Pulmonary artery endothelial cell (primary cell): Measurements from ENCODE around the gene PRUNE2. TPM values are rescaled to one million over a fixed set of nuclear protein-coding genes. Genes with fewer than 3 reads are reported as not detected.

ENCODE experiments used
- DNase-seq: peaks from one replicate; pipeline ENCODE4 v3.0.0-alpha.2; 2011; ENCODE audit warnings: low read depth, low spot score
- total RNA-seq: library from RNA; depleted of rRNA; stranded (reverse); fragments of >200 nt; gene quantifications from 2 replicates; pipeline ENCODE4 v1.2.3, GENCODE V29; 2014

The PRUNE2 gene
- total RNA-seq, 1 donor from 2014 or later: 8.4 TPM

DNA sequence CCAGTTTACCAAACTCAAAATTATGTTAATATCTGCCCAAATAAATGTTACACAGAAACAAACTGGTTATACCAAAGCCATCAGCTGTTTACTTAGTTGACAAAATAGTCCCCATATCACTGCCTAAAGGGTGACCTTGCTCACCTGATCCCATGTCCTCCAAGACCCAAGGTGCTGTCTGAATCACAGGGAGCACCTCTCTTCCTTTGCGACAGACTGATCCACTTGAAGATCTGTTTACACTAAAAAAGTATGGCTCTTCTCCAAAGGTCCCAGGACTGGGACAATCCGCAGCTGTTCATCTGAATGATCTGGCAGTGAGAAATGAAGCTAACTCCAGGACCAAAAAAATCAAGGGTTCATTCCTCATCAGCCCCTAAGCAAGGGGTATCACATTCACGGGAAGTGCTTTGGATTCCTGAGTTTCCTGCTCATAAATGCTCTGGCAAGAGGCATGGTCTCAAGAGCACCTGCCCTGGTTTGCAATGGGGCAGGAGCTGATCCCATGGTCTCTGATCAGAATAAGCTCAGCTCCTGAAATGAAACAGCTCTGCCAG, 5.0 kb downstream of the PRUNE2 start:
- no peak for DNase-seq

DNA sequence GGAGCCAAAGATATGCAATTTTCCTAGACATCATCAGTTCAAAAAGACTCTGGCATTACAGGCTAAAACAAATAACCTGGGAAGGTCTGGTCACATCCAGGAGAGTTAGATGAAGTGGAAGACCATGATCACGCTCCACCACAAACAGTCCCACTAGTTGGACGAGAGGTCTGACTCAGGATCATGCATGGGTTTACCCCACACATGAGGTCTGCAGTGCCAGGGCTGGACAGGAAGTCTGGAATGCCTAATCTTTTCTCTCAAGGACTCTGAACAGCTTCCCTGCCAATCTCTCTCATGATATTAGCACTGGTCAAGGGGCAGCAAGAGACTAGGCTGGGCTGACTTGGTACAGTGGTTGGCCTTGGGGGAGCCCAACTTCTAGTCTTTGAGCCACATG, 7.1 kb downstream of the PRUNE2 start:
- no peak for DNase-seq

DNA sequence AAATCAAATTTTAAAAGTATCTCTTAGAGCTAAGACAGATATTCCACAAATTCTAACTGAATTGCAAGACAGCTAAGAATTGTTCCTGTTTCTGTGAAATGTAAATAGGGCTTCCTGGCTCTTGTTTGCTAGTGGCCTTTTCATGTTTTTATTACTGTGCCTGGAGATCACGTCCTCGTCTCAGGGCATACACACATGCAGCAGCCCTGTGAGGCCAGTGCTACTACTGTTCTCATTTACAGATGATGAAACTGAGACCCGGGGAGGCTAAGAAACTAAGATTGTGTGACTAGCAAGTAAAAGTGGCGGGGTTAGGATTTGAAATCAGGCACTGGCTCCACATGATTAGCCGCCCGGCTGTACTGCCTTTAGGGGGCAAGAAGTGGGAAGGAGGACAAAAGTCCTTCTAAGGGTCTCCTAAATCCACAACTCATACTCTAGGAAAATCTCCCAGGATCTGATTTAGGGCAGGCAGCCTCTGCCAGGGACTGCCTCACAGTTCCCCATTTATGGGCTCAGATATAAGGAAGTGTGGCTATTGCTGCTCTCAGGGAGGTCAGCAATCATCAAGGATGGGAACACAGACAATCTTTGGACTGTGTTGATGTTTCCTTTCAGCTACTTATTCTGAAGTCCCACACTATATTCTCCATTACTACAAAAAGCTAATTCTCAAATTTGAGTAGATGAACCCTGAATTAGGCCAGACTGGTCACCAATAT, 7.9 kb downstream of the PRUNE2 start:
- no peak for DNase-seq

DNA sequence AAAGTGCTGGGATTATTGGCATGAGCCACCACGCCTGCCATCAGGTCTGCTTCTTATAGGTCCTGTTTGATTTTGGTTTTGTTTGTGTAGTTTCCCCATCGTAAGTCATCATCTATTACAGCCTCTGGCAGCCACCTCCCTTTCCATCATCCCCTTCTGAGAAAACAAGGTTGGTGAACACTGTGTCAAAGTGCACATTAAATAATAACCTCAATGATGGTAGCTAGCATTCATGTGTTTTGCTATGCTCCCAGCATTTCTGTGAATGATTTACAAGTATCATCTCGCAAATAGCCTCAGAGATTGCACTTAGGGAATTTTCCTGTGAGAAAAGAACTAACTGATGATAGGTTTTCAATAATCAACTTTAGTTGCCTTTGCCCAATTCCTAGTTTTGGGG, 9.9 kb downstream of the PRUNE2 start:
- no peak for DNase-seq

DNA sequence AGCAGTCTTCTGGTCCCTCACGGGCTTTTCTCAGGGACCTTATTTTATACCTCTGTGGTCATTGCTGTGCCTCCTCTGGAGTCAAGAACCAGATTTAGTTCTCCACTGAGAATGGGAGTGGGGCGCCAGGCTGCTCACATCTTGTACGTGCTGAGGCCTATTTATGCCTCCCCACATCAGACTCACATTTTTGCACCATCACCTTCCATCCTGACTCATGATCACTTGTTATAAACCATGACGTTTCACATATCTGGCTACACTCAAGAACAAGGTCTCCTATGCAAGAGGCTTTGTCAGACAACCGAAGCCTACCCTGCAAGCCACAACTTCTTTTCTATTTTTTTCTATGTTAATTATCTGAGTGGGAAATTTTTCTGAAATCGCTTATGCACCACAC, 10.7 kb downstream of the PRUNE2 start:
- no peak for DNase-seq

DNA sequence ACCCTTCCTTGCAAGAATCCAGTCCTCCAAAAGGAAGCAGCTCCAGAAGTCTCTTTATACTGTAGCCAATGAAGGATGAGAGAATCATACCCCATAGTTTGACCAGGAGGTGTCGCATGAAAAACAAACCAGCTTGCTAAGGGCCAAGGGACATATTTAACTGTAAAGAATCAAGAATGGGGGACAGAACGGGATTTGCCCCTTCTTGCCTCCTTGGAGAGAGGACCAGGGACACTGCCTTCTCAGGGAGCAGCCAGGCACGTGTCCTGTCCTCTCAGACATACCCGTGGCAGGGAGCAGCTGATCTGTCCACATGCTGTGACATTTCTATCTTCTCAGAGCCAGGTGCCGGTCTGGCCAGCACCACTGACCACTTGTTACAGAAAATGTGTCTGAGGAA, 11.7 kb downstream of the PRUNE2 start:
- DNase-seq: no peak

DNA sequence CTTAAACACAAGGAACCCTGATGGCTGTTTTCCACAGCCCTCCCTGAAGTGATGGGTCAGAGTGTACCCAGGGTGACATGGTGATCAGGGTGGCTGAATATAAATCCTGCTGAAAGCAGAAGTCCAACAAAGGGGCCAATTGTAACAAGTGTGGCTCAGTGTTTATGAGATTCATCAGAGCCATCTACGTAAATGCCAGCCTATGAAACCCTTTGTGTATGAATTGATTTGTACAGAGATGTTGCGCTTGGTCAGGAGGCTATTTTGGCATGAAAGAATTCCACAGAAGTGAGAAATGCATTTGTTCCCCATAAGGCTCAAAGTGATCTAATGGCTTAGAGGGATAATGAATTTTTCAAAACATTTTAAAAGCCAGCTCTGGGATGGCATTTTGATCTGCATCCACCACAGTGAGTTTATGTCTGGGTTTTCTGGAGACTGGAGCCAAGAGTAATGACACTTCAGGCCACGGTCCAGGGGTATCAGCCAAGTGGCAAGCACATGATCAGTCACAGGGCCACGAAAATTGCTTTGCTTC, 12.4 kb downstream of the PRUNE2 start:
- DNase-seq: no peak

DNA sequence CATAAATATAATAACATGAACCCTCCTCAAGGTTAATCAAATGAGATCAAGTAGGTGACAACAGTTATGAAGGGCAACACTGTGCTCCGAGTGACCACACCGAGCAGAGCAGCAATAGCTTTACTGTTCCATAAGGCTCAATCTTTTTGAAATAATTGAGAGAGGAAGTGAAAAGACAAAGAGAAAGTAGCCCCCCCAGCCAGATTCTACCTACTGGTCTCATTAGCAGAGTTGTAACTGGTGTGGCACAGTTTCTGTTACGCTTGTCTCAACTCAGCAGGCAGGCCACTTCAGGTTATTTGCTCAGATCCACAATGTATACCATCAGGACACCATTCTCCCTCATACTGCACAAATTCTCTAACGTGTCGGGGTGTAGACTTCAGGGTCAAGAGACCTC, 14.0 kb downstream of the PRUNE2 start:
- DNase-seq: no peak

DNA sequence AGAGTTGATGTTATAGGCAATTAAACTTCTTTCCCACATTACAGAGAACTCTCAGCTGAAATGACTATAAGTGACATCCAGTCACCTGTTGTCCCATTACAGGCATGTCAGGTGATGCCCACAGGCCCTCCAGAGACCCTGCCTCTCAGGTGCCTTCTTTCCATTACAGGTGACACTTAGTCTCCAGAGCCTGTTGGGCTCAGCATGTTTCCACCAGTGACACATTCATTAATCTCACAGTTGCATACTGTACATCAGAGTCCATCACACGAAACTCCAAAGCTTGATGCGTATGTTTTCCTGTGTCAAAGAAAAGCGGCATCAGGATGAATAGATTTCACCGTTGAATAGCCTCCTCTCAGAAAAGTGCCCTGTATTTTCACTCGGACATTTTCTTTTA, 14.6 kb downstream of the PRUNE2 start:
- DNase-seq: no peak

DNA sequence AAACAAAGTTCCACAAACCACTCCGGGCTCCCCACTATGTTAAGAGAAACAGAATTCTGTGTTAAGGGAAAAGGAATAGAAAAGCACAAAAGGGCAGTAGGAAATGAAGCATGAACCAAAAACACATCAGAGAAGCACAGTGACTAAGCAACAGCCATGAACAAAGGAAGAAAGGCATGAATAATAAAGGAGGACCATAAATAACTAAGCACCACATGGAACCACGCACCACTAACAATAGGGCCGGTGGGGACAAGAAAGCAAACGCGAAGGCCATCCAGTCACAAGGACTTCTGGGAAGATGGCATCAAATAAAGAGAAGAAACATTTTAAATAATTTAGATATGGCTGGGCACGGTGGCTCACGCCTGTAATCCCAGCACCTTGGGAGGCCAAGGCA, 18.0 kb downstream of the PRUNE2 start:
- no peak for DNase-seq

DNA sequence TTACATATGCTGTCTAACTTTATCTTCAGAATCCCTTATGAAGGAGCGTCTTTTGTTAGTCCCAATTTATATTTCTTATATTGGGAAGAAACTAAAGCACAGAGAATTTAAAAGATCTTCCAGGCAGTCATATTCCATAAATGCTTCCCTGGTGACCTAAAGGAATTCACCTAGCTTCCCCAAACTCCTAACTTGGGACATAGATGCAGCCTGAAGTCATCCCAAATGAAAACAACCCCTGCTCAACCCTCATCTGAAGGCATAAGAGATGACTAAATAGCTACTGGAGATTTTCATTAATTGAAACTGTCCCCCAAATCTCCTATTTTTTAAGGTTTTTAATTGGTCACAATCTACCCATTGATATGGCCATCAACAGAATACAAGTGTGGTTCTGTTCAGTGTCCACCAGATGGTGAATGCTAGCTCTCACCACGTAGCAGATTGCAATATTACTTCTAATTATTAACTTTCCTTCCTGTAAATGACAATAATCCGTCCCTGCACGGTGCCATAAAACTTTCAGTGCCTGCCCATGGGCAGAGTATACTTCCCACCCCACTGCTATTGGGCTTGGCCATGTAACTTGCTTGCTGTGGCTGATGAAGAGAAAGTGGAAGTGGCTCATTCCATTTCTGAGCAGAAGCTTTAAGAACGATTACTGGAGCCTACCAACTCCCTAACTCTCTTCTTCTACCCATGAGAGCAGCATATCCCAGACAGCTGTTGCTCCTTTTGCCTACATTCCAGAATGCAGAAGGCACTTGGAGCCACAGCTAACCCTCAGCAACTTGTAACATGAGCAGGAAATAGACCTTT, 18.7 kb downstream of the PRUNE2 start:
- DNase-seq: no peak

DNA sequence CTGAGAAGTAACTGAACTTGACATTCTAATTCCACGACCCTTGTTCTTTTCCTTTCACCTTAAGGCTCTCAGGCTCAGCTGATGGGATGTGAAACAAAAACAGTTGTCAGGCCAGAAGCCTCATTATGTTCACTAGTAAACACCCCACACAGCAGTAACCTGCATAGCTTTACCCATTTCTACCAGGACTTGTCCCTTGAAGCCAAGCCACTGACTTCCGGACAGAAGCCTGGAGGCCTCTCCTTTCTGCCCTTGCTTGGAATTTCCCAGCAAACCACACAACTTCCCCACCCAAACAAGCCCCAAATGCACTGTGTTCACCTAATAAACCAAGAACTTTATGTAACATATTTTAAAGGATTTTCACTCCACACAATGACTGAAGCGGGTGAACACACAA, 19.6 kb downstream of the PRUNE2 start:
- DNase-seq: no peak

DNA sequence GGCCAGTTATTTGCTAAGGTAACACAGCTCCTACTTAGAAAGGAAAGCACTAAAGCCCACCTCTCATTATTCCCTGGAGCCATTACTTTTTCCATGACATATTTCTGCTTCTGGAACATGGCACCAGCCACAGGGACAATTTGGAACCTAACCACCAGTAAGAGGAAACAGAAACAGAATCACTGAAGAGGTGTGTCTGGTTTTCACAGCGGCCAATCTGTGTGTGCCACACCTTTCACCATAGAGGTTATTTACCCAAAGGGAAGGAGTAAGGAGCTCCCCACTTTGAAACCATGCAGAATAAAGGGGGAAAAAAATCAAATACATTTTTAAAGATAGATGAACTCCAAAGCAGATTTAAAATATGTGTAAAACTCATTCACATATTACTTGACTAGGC, 21.1 kb downstream of the PRUNE2 start:
- DNase-seq: no peak

DNA sequence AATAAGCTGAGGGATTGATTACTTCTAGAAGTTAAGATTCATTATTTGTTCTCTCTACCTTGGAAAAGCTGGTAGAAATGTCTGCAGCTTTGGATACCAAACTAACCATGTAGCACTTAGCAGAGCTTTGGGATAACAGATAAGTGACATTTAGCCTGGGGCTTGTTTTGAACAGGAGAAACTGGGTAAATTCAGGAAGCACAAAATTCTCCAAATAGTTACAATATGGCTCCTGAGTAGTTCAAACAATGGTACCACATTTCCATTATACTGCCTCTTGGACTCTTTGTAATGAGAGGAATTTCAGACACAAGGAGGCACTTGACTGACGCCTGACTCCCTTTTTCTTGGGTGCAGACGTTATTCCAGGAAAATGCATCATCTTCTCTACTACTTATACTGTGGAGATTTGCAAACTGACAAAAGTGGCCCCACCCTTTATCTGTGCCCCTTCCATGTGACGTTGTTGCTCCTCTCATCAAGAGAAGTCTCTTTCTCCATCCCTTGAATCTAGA, 22.5 kb downstream of the PRUNE2 start:
- no peak for DNase-seq

DNA sequence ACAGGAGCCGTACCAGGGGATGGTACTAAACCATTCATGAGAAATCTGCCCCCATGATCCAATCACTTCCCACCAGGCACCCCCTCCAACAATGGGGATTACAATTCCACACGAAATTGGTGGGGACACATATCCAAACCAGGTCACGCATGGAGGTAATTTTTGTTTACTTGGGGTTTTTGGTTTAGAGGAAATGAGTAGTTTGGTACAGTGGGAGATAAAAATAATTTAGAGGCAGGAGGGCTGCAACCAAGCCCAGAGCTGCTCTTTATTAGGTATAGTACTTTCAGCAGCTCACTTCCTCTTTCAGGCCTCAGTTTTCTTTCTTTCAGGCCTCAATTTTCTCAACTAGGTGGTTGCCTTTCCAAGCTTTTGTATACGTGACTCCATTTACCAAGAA, 23.2 kb downstream of the PRUNE2 start:
- no peak for DNase-seq

DNA sequence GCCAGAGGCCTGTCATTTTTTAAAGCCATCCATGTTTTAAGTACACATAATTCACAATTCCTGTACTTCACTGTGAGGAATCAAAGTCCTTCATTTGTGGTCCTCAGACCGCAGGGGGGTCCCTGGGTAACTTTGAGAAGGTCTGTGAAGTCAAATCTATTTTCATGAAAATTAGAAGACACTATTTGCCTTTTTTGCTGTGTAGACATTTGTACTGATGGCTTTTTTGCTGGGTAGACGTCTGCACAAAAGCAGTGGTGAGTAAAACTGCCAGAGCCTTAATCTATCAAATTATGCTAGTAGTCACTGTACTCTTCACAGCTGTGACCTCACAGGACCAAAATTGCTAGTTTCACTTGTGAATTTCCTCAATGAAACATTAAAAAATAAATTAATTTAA, 25.7 kb downstream of the PRUNE2 start:
- DNase-seq: no peak

DNA sequence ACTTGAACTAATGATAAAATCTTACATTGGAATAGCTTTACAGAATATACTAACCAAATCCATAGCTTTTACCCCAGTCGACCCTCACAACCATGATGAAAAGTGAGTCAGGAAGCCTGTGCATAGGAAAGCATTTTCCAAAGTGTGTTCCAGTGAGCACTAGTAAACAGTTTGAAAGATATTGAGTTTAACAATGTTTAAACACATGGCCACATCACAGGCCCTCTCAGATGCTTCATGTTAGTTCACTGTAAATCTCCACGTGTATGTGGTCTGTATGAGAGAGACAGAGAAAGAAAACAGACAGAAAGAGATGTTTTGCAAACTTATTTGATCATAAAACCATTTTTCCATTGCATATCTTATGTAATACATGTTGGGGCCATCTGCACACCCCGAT, 27.0 kb downstream of the PRUNE2 start:
- DNase-seq: no peak

DNA sequence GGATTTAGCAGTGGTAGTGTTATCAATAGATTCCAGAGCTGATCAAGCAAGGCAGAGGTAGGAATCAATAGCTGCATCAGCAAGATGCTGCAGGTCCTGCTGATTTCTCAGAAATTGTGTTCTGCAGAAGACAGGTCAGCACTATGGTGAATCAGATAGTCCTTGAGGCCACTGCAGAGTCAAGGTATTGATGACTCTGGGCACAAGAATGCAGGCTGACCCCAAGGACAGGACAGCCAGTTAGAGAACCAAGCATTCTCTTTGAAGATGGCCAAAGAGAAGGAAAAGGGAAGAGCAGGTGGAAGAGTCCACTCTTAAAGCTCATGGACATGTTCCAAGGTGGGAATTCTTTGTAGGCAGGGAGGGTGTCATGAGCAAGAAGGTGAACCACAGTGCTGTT, 28.0 kb downstream of the PRUNE2 start:
- DNase-seq: no peak

DNA sequence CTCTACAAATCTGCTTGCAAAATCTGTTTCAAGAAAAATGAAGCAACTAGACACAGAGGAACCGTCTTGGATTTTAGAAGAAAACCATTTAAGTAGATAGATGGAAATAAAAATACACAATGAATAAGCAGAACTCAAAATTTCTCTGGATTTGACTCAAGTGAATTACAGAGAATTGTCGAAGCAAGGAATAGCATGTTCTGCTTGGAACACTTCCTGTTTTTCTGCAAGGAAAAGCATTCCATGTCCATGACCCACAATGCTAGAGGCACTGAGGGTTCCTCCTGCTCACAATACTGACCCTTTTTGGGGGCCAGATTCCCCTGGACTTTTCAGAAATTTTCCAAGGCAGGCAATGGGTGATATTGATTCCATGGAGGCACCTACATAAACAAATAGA, 29.8 kb downstream of the PRUNE2 start:
- DNase-seq: no peak

DNA sequence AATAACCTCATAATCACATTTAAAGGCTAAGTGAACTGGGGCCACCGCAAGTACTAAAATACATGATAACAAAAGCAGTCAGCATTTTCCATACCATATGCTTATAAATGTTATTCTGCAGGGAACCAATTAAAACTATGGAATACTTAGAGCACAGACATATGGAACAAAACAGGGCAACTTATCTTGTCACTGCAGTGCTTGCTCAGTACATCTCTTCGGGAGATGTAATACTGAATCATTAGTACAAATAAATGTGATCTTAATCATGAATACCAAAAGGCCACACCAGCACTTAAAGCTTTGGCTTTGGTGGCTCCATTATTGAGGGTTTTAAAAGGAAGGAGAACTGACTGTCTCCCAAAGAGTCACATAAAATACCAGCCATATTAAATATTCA, 32.1 kb downstream of the PRUNE2 start:
- no peak for DNase-seq

DNA sequence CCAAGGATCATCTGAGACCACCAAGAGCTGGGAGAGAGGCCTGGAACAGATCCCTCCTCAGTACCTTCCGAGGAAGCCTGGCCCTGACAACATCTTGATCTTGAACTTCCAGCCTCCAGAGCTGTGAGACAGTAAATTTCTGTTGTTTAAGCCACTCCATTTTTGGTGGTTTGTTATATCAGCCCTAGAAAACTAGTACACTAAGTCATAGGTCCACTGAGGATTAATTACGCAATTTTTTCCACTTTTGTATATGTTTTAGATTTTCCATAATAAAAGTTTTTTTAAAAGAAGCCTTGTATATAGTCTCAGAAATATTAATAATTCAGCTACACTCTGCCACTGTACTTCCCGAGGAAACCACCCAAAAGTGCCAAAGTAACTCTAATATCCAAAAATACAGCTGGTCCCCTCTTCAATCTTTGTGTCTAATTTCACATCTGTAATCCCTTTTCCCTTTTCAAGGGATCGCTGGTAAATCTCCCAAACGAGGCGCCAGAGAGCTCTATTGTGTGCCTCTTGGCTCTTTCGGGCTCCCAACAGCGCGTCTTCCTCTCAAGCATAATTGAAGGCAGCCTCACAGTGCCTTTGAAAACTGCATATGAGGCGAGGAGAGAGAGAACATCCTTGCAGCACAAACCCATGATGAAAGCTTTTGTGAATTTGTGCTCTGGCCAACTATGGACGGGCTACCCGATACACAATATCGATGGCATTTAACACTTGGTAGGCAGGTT, 32.7 kb downstream of the PRUNE2 start:
- DNase-seq: no peak

DNA sequence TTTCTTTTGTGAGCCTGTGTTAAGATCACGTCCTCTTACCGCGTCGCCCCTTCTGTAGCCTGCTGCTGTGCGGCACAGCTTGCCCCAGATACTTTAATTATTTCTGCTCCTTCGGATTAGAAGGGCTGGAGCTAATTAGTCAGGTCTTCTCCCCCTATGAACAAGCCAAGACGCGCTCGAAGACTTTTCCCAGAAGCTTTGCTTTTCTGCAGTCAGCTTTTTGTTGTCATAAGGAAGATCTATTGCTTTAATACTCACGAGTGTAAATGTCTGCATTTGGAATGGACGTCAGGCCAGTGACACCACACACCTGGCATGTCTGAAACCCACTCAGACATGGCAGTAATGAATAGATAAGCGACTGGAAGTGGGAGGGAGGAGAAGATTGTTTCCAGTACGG, 37.0 kb downstream of the PRUNE2 start:
- DNase-seq: no peak
